Measurements from ENCODE around the gene BCKDHA.

Gene BCKDHA

GRCh38 chr19:41397086-41398049, at the start of gene BCKDHA, which contains the start of gene EXOSC5:
Gene BCKDHA (plus strand): TSS chr19:41397818. CDS start chr19:41397828, 10 bp downstream.
Gene EXOSC5 (minus strand): TSS chr19:41397359. CDS start chr19:41397328, 31 bp downstream.
- DNase-seq, result peak; percentile 100

DNA sequence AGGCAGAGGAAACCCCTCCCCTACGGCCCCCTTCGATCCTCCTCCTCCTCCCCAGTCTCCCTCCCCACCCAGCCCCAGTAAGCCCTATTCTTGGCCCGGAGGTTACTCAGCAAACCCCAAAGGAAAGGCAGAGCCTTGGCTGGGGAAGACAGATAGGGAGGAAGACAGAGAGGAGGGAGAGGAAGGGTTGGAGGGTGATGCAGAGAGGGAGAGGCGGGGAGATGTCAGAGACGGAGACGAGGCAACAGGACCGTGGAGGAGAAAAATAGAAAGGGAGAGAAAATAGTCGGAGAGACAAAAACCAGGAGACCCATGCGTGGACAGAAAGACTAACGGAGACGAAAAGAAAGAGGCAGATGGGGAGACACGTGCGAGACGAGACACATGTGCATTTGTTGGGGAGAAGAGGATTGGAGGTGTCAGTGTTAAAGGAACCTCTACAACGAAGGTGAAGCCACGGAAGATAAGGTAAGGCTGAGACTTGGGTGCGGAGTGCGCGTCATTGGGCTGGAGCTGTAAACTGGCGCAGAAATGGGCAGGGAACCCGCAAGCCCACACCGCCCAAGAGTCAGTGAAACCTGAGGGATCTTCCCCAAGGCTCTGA, 46.8 kb upstream of the BCKDHA start:
- DNase-seq, result no peak

DNA sequence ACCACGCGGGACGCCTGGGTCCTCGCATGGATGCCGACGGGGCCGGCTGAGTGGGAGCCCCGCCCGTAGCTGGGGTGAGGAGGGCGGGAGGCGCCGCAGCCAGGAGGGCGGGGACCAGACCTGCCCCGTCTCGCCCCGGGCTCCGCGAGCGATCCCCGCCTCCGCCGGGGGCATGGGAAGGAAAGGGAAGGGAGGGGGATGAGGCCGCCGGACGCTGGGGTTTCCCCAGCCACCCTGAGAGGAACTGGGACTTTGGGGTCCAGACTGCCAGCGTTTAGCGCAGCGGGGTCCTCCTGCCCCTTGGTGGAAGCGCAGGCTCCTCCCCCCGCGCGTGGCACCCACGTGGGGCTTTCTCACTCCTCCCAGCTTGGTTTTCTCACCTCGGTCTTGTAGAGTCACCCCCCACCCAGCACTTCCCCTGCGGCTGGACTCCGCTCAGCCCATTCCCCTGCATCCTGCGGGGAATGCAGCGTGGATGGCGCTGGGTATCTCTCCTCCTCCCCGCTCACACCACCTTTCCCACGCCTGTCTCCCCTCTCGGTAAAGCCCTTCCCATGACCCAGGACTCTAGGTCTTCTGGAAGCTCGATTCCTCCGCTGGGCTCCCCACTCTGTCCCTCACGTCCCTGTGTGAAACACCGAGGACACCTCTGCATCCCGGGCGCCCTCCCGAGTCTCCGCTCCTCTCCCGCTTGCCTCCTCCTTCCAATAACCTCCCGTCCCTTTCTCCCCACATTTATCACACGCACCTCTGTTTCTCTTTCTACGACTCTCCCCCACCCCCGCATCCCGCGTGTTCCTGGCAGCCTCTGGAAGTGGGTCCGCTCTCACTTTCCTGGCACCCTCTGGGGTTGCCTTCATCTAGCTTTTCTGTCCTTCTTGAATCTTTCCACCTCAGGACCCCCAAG, 46.0 kb upstream of the BCKDHA start:
- peak; percentile 89 for DNase-seq

DNA sequence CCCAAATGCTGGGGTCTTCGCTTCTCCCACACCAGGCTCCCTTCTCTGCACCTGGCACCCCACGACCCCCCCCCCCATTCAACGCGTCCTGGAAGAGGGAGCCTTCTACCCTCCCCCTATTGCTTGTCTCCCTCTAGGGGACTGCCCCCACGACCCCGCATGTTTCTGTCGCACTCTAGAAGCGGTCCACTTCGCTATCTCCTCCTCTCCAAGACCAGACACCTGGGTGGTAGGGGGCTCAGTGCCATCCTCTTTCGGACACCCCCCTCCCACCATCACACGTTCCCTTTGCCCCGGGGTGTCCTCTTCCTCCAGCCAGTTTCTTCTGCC, 45.4 kb upstream of the BCKDHA start:
- DNase-seq, result no peak

GRCh38 chr19:41352609-41353465, 44.8 kb upstream of the BCKDHA start:
- peak; percentile 84 for DNase-seq

GRCh38 chr19:41353466-41354342, 43.9 kb upstream of the BCKDHA start, which contains the start of gene TGFB1:
Gene TGFB1 (minus strand): TSS chr19:41353922. CDS start chr19:41353044, 878 bp downstream.
- DNase-seq, result peak; percentile 93

DNA sequence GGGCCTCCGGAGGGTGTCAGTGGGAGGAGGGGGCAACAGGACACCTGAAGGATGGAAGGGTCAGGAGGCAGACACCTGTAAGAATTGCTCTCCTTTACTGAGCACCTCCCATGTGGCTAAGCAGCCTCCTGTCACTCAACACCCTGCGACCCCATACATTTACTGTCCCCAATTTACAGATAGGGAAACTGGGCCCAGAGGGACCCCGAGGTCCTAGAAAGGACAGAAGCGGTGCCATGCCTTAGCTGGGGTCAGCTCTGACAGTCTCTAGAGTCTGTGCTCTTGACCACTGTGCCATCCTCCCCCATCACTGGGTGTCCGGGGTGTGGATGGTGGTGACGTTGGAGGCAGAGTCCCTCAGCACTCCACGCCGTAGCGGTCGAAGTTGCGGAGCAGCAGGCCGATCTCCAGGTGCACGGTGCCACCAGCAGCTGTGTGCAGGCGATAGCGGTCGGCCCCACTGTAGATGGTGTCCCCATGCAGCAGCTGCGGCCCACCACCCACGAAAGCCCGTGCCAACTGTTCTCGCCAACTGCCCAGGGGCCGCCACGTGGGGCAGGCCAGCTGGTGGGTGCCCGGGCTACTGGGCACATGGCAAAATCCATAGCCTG, 43.2 kb upstream of the BCKDHA start:
- DNase-seq, result no peak

- no peak for DNase-seq
Observed at GRCh38 chr19:41355035-41355434, 42.6 kb upstream of the BCKDHA start.

DNA sequence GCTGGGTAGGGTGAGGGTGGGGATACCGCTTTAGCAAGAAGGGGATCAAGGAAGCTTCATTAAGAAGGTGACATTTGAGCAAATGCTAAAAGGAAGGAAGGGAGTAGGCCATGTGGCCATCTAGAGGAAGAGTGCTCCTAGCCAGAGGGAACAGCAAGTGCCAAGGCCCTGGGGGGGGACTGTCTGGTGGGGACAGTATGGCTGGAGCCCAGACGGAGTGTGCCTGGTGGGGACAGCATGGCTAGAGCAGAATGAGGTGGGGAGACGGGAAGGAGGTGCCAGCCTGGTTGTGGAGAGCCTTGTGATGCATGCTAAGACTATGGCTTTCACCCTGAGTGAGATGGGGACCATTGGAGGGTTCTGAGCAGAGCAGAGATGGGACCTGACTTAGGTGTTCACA, 41.8 kb upstream of the BCKDHA start:
- no peak for DNase-seq

- DNase-seq, result peak; percentile 40
Observed at GRCh38 chr19:41356984-41357739, 40.5 kb upstream of the BCKDHA start.

DNA sequence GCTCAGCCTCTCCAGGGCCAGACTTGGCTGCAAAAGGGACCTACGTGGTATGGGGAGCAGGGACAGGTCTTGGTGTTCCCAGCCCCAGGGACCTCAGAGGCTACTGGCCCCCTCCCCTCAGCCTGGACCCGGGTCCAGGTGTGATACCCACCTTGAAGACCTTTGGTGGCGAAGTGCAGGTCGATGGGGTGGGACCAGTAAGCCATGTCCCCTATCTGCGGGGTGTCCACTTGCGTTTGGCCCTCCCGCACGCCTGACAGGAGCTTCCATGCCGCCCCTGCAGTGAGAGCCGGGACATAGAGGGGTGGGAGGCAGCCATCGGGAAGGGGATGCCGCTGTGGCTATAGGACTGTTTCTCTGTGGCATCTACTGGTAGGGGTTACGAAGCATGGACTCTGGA, 39.9 kb upstream of the BCKDHA start:
- no peak for DNase-seq

- no peak for DNase-seq
Observed at GRCh38 chr19:41359741-41360140, 37.9 kb upstream of the BCKDHA start.

- DNase-seq, result no peak
Observed at GRCh38 chr19:41362143-41362847, 35.3 kb upstream of the BCKDHA start.

- DNase-seq, result no peak
Observed at GRCh38 chr19:41363371-41363752, 34.3 kb upstream of the BCKDHA start.

GRCh38 chr19:41363753-41364523, 33.7 kb upstream of the BCKDHA start, which contains the start of gene B9D2:
Gene B9D2 (minus strand): TSS chr19:41364149. CDS start chr19:41363519, 630 bp downstream.
- peak; percentile 99 for DNase-seq

DNA sequence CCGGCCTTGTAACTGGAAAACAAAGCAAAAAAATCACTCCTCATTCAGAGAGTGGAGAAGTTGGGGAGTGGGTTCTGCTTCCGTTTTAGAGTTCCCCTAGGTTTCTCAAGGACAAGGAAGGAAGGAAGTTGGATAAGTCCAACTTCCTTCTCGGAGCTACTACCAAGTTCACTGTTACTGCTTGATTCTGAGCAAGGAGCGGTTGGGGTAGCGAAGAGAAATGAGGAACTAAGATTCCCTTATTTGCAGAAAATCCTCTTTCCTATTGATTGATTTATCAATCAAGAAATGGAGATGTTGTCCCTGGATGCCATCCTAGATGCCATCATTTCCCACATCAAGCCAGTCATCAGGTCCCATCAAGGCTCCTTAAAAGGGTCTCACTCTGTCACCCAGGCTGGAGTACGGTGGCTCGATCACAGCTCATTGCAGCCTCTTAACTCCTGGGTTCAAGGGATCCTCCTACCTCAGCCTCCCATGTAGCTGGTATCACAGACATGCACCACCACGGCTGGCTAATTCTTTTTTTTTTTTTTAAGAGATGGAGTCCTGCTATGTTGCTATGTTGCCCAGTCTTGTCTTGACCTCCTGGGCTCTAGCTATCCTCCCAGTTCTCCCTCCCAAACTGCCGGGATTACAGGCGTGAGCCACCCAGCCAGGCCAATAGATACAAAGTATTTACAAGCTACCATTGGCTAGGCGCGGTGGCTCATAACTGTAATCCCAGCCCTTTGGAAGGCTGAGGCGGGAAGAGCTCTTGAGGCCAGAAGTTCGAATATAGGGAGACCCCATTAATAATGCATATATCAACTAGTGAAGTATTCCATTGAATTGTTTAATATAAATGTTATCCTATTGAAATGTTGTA, 32.9 kb upstream of the BCKDHA start:
- DNase-seq, result no peak

- DNase-seq, result no peak
Observed at GRCh38 chr19:41366089-41366488, 31.5 kb upstream of the BCKDHA start.

Data from stimulated activated CD4-positive, alpha-beta T cell treated with anti-CD3 and anti-CD28 coated beads, Interleukin-15, amount 100 ng/mL, for 24 hours (primary cell).